ENCODE measurements around the gene TLE3.

- TF ChIP-seq EZH2 (IDR thresholded peaks at IDR 0.05) (no peak), POLR2AphosphoS5 (IDR thresholded peaks at IDR 0.05; ENCODE audit: borderline replicate concordance, low read depth, low read length) (no peak)
Observed at GRCh38 chr15:70127770-70128413, 30.2 kb upstream of the TLE3 start.

Measured in SK-N-MC (cell line).